HepG2 (cell line): Measurements from ENCODE around the gene TMC8. TPM values are rescaled to one million over a fixed set of nuclear protein-coding genes. Genes with fewer than 3 reads are reported as not detected.
A peak's percentile ranks its signal among the peaks of the same experiment; 100 is the strongest.

ENCODE experiments used
- BHLHE40 ChIP-seq: IDR thresholded peaks from 2 replicates; pipeline ENCODE4 v1.6.1; 2011; ENCODE audit warnings: low read length, improper control_type of control experiment
- CBX2 ChIP-seq, 2 experiments: fragments of 200-600 bp in 1 of 2; sonication (generic); formaldehyde crosslinking in 1 of 2; IDR thresholded peaks; 2 replicates each; pipeline versions ENCODE4 v1.7.0 to v1.8.1; 2018 to 2022; ENCODE audit warnings: low read depth in 2 of 2, low read length in 1 of 2, mild to moderate bottlenecking in 1 of 2, missing genetic modification reagents in 1 of 2
- FOXC1 ChIP-seq: sonication (generic); formaldehyde crosslinking; IDR thresholded peaks from 2 replicates; pipeline ENCODE4 v1.8.0; 2022; ENCODE audit warnings: mild to moderate bottlenecking, missing genetic modification reagents, borderline replicate concordance
- HMGXB3 ChIP-seq: sonication (generic); formaldehyde crosslinking; IDR thresholded peaks from 2 replicates; pipeline ENCODE4 v1.4.0; 2020; ENCODE audit warnings: missing genetic modification reagents, borderline replicate concordance
- KAT8 ChIP-seq: IDR thresholded peaks from 2 replicates; pipeline ENCODE4 v1.6.1; 2016; ENCODE audit warnings: missing genetic modification reagents, missing compliant biosample characterization
- MEF2D ChIP-seq: sonication (generic); formaldehyde crosslinking; IDR thresholded peaks from 2 replicates; pipeline ENCODE4 v1.5.1; 2020; ENCODE audit warnings: mild to moderate bottlenecking, missing genetic modification reagents
- NFKBIZ ChIP-seq: IDR thresholded peaks from 2 replicates; pipeline ENCODE4 v1.6.1; 2018; ENCODE audit warnings: missing genetic modification reagents, missing compliant biosample characterization
- NR2C2 ChIP-seq: sonication (generic); formaldehyde crosslinking; IDR thresholded peaks from 2 replicates; pipeline ENCODE4 v1.4.0; 2020; ENCODE audit warnings: missing genetic modification reagents, mild to moderate bottlenecking, moderate library complexity, borderline replicate concordance
- ZFP36L1 ChIP-seq: sonication (generic); formaldehyde crosslinking; IDR thresholded peaks from 2 replicates; pipeline ENCODE4 v1.8.0; 2022; ENCODE audit warnings: mild to moderate bottlenecking, missing genetic modification reagents, moderate library complexity
- ZMAT5 ChIP-seq: sonication (generic); formaldehyde crosslinking; IDR thresholded peaks from 2 replicates; pipeline ENCODE4 v1.5.0; 2020; ENCODE audit warnings: mild to moderate bottlenecking, low read depth, missing genetic modification reagents, borderline replicate concordance
- ZNF780A ChIP-seq: sonication (generic); formaldehyde crosslinking; IDR thresholded peaks from 2 replicates; pipeline ENCODE4 v1.8.0; 2022; ENCODE audit warnings: mild to moderate bottlenecking, missing genetic modification reagents, moderate library complexity
- polyA plus RNA-seq, 8 experiments: library from polyadenylated mRNA; depleted of rRNA in 3 of 8; stranded (reverse) in 7 of 8; unstranded in 1 of 8; fragments of >200 nt; fragmentation: Illumina TruSeq in 4 of 8; extraction: Trizol in 4 of 8; gene quantifications; 2 replicates each; pipeline versions ENCODE4 v1.2.1 to v1.2.3, GENCODE V29; 2011 to 2016; ENCODE audit warnings: low read depth in 4 of 8, missing spikeins in 1 of 8, mixed read lengths in 1 of 8; ENCODE audit not compliant: insufficient read depth in 1 of 8
- total RNA-seq, 5 experiments: library from RNA; depleted of rRNA; stranded (reverse); fragments of >200 nt; fragmentation: Illumina TruSeq; extraction: Trizol; gene quantifications; 2 replicates each; pipeline ENCODE4 v1.2.3, GENCODE V29; 2016; ENCODE audit warnings: low read depth in 1 of 5
- TF ChIP-seq, protein P1 (sequence below): sonication (generic); formaldehyde crosslinking; IDR thresholded peaks from 2 replicates; pipeline ENCODE4 v1.4.0; 2020; ENCODE audit warnings: missing genetic modification reagents
- TF ChIP-seq, protein P2 (sequence below): sonication (generic); formaldehyde crosslinking; IDR thresholded peaks from 2 replicates; pipeline ENCODE4 v1.4.0; 2020; ENCODE audit warnings: missing genetic modification reagents
- TF ChIP-seq, protein P3 (sequence below): sonication (generic); formaldehyde crosslinking; IDR thresholded peaks from 2 replicates; pipeline ENCODE4 v1.4.0; 2020; ENCODE audit warnings: missing genetic modification reagents

Gene TMC8
- total and polyA plus RNA-seq, 2 of the 13 experiments (the other 11 are each of a cell fraction or from before 2014, with no cell fraction given), result 0.53 to 7.8 TPM

DNA sequence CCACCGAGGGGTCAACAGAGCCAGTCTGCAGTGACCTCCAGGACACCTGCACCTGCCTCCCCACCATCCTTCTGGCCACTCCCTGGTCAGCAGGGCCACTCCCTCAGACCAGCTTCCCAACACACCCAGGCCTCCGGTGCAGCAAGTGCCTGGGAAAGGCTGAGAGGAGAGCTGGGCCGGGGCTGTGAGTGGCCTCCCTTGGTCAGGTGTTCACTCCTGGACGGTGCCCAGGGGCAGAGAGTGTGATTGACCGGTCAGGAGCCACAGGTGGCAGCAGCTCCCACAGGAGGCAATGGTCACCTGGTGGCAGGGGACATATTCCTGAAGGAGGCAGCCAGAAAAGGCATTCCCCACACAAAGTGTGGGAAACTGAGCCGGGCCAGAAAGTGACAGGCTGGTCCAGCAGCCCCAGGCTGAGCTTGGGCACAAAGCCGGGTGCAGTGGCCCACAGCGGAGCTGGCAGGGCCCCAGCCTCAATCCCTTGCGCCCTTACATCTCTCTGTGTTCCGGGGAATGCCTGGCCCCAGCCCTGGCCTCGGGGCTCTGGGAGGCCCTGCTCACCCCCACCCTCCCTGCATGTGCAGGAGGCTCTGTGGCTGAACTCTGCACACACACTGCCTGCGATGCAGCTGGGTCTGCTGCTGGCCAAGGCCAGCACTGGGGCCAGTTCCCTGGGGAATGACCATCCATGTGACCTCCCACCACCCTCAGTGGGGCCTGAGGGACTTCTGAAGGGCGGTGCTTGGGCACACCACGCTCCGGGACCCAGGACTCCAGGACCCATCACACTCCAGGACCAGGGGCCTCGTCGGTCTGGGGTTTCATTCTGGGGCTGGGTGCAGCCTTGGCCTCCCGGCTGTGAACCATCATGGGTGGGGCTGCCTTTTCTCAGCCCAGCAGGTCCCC is 14.4 kb downstream of the TMC8 start (continued):
- TF ChIP-seq, protein P1, sequence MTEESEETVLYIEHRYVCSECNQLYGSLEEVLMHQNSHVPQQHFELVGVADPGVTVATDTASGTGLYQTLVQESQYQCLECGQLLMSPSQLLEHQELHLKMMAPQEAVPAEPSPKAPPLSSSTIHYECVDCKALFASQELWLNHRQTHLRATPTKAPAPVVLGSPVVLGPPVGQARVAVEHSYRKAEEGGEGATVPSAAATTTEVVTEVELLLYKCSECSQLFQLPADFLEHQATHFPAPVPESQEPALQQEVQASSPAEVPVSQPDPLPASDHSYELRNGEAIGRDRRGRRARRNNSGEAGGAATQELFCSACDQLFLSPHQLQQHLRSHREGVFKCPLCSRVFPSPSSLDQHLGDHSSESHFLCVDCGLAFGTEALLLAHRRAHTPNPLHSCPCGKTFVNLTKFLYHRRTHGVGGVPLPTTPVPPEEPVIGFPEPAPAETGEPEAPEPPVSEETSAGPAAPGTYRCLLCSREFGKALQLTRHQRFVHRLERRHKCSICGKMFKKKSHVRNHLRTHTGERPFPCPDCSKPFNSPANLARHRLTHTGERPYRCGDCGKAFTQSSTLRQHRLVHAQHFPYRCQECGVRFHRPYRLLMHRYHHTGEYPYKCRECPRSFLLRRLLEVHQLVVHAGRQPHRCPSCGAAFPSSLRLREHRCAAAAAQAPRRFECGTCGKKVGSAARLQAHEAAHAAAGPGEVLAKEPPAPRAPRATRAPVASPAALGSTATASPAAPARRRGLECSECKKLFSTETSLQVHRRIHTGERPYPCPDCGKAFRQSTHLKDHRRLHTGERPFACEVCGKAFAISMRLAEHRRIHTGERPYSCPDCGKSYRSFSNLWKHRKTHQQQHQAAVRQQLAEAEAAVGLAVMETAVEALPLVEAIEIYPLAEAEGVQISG (CRISPR knock-in tag), result 0 out of 2 replicates have a peak, but pooled peaks have one; percentile 50
- TF ChIP-seq CBX2 (IDR thresholded peaks at IDR 0.05; ENCODE audit: low read depth, low read length), result no peak
- TF ChIP-seq CBX2 (CRISPR knock-in tag; IDR thresholded peaks at IDR 0.05; ENCODE audit: low read depth), result no peak
- TF ChIP-seq FOXC1, result no peak
- TF ChIP-seq, protein P2, sequence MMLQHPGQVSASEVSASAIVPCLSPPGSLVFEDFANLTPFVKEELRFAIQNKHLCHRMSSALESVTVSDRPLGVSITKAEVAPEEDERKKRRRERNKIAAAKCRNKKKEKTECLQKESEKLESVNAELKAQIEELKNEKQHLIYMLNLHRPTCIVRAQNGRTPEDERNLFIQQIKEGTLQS, result no peak
- peak; percentile 55; the same call in 1 of the 2 replicates for TF ChIP-seq MEF2D (CRISPR knock-in tag)
- TF ChIP-seq NR2C2 (CRISPR knock-in tag), result peak; percentile 46
- no peak for TF ChIP-seq HMGXB3
- peak; percentile 60 for TF ChIP-seq KAT8 (CRISPR knock-in tag)
- peak; percentile 45; the same call in 1 of the 2 replicates for TF ChIP-seq BHLHE40
- no peak for TF ChIP-seq ZFP36L1
- TF ChIP-seq ZMAT5 (CRISPR knock-in tag), result no peak
- TF ChIP-seq, protein P3, sequence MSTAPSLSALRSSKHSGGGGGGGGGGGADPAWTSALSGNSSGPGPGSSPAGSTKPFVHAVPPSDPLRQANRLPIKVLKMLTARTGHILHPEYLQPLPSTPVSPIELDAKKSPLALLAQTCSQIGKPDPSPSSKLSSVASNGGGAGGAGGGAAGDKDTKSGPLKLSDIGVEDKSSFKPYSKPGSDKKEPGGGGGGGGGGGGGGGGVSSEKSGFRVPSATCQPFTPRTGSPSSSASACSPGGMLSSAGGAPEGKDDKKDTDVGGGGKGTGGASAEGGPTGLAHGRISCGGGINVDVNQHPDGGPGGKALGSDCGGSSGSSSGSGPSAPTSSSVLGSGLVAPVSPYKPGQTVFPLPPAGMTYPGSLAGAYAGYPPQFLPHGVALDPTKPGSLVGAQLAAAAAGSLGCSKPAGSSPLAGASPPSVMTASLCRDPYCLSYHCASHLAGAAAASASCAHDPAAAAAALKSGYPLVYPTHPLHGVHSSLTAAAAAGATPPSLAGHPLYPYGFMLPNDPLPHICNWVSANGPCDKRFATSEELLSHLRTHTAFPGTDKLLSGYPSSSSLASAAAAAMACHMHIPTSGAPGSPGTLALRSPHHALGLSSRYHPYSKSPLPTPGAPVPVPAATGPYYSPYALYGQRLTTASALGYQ (CRISPR knock-in tag), result peak; percentile 47; the same call in 1 of the 2 replicates
- no peak for TF ChIP-seq NFKBIZ (CRISPR knock-in tag)
- TF ChIP-seq ZNF780A (CRISPR knock-in tag), result no peak
